NAMALWA (cell line): ENCODE measurements around the gene TCFL5.
A peak's percentile ranks its signal among the peaks of the same experiment; 100 is the strongest.

Experiments
- DNase-seq: peaks from one replicate; pipeline ENCODE4 v3.0.0-alpha.2; 2015; ENCODE audit warnings: low spot score

The TCFL5 gene

GRCh38 chr20:62795023-62795761 is 66.4 kb downstream of the TCFL5 start:
- DNase-seq: peak; percentile 88

- peak; percentile 97 for DNase-seq
These were observed 67.5 kb downstream of the TCFL5 start for GRCh38 chr20:62794007-62794724.

GRCh38 chr20:62793757-62794006 is 67.9 kb downstream of the TCFL5 start:
- no peak for DNase-seq

GRCh38 chr20:62792940-62793756 is 68.5 kb downstream of the TCFL5 start:
- no peak for DNase-seq

- no peak for DNase-seq
These were observed 69.3 kb downstream of the TCFL5 start for GRCh38 chr20:62792182-62792939.

GRCh38 chr20:62791301-62792181 is 70.1 kb downstream of the TCFL5 start:
- peak; percentile 90 for DNase-seq
